HepG2 (cell line): Measurements from ENCODE around the gene PYGO2. TPM values are rescaled to one million over a fixed set of nuclear protein-coding genes. Genes with fewer than 3 reads are reported as not detected.

Source experiments
- ATAD3A ChIP-seq: sonication (generic); formaldehyde crosslinking; IDR thresholded peaks from 2 replicates; pipeline ENCODE4 v1.4.0; 2020; ENCODE audit warnings: missing genetic modification reagents
- CCDC6 ChIP-seq: sonication (generic); formaldehyde crosslinking; IDR thresholded peaks from 2 replicates; pipeline ENCODE4 v1.8.1; 2022; ENCODE audit warnings: mild to moderate bottlenecking, missing genetic modification reagents, moderate library complexity
- CHCHD3 ChIP-seq: sonication (generic); formaldehyde crosslinking; IDR thresholded peaks from 2 replicates; pipeline ENCODE4 v1.8.0; 2022; ENCODE audit warnings: mild to moderate bottlenecking, missing genetic modification reagents, moderate library complexity
- CREB1 ChIP-seq, 2 experiments: fragments of 450-650 bp in 1 of 2; IDR thresholded peaks; 2 replicates each; pipeline ENCODE4 v1.6.1; 2016 to 2017; ENCODE audit warnings: control low read depth in 1 of 2, mild to moderate bottlenecking in 1 of 2, missing compliant biosample characterization in 1 of 2, missing genetic modification characterization in 1 of 2
- FOXA1 ChIP-seq, 2 experiments: fragments of 450-650 bp in 1 of 2; sonication (generic) in 1 of 2; formaldehyde crosslinking in 1 of 2; IDR thresholded peaks; 2 replicates each; pipeline versions ENCODE4 v1.4.0 to v1.6.1; 2016 to 2020; ENCODE audit warnings: missing genetic modification reagents in 1 of 2
- GATA4 ChIP-seq: sonication (generic); IDR thresholded peaks from 2 replicates; pipeline ENCODE4 v1.6.1; 2016; ENCODE audit warnings: antibody characterized with exemption, low read depth, borderline replicate concordance
- HNRNPK ChIP-seq: fragments of 200-400 bp; formaldehyde crosslinking; IDR thresholded peaks from 2 replicates; pipeline ENCODE4 v1.6.1; 2018; ENCODE audit warnings: low read length, low read depth, moderate library complexity, mild to moderate bottlenecking; ENCODE audit not compliant: poor library complexity, severe bottlenecking
- HNRNPL ChIP-seq: fragments of 200-400 bp; formaldehyde crosslinking; IDR thresholded peaks from 2 replicates; pipeline ENCODE4 v1.6.1; 2017; ENCODE audit warnings: mild to moderate bottlenecking, low read depth, low read length
- MIER3 ChIP-seq: IDR thresholded peaks from 2 replicates; pipeline ENCODE4 v1.6.1; 2016; ENCODE audit warnings: missing compliant biosample characterization, borderline replicate concordance
- NKX3-1 ChIP-seq: sonication (generic); formaldehyde crosslinking; IDR thresholded peaks from 2 replicates; pipeline ENCODE4 v1.5.0; 2020; ENCODE audit warnings: missing genetic modification reagents
- ONECUT2 ChIP-seq: sonication (generic); formaldehyde crosslinking; IDR thresholded peaks from 2 replicates; pipeline ENCODE4 v1.4.0; 2020; ENCODE audit warnings: missing genetic modification reagents
- POLR2A ChIP-seq, 2 experiments: IDR thresholded peaks; 2 replicates each; pipeline ENCODE4 v1.6.1; 2011; ENCODE audit warnings: low read depth in 2 of 2, low read length in 2 of 2, mild to moderate bottlenecking in 1 of 2, moderate library complexity in 1 of 2; ENCODE audit not compliant: insufficient read depth in 1 of 2
- SP2 ChIP-seq: sonication (generic); formaldehyde crosslinking; IDR thresholded peaks from 2 replicates; pipeline ENCODE4 v1.5.1; 2020; ENCODE audit warnings: mild to moderate bottlenecking, missing genetic modification reagents
- THAP8 ChIP-seq: sonication (generic); formaldehyde crosslinking; IDR thresholded peaks from 2 replicates; pipeline ENCODE4 v1.5.1; 2020; ENCODE audit warnings: missing genetic modification reagents, mild to moderate bottlenecking, borderline replicate concordance
- U2AF2 ChIP-seq: fragments of 200-400 bp; formaldehyde crosslinking; IDR thresholded peaks from 2 replicates; pipeline ENCODE4 v1.6.1; 2017; ENCODE audit warnings: low read depth, mild to moderate bottlenecking, low read length
- ZFP37 ChIP-seq: sonication (generic); formaldehyde crosslinking; IDR thresholded peaks from 2 replicates; pipeline ENCODE4 v1.4.0; 2020; ENCODE audit warnings: missing genetic modification reagents, borderline replicate concordance
- ZNF263 ChIP-seq: sonication (generic); formaldehyde crosslinking; IDR thresholded peaks from 2 replicates; pipeline ENCODE4 v1.4.0; 2020; ENCODE audit warnings: missing genetic modification reagents
- ZNF280D ChIP-seq: sonication (generic); formaldehyde crosslinking; IDR thresholded peaks from 2 replicates; pipeline ENCODE4 v1.5.1; 2020; ENCODE audit warnings: mild to moderate bottlenecking, missing genetic modification reagents
- ZNF292 ChIP-seq: sonication (generic); formaldehyde crosslinking; IDR thresholded peaks from 2 replicates; pipeline ENCODE4 v1.8.1; 2022; ENCODE audit warnings: mild to moderate bottlenecking, low read depth, missing genetic modification reagents, borderline replicate concordance
- ZNF431 ChIP-seq: sonication (generic); formaldehyde crosslinking; IDR thresholded peaks from 2 replicates; pipeline ENCODE4 v1.9.0; 2022; ENCODE audit warnings: missing genetic modification reagents, low read depth, mild to moderate bottlenecking, borderline replicate concordance
- ZNF558 ChIP-seq: sonication (generic); formaldehyde crosslinking; IDR thresholded peaks from 2 replicates; pipeline ENCODE4 v1.9.0; 2022; ENCODE audit warnings: mild to moderate bottlenecking, missing genetic modification reagents, borderline replicate concordance
- ZNF724P ChIP-seq: sonication (generic); formaldehyde crosslinking; IDR thresholded peaks from 2 replicates; pipeline ENCODE4 v1.8.0; 2022; ENCODE audit warnings: missing genetic modification reagents, borderline replicate concordance
- ZNF740 ChIP-seq: sonication (generic); formaldehyde crosslinking; IDR thresholded peaks from 2 replicates; pipeline ENCODE4 v1.4.0; 2020; ENCODE audit warnings: missing genetic modification reagents
- ZNF766 ChIP-seq: sonication (generic); formaldehyde crosslinking; IDR thresholded peaks from 2 replicates; pipeline ENCODE4 v1.5.0; 2020; ENCODE audit warnings: missing genetic modification reagents, borderline replicate concordance
- ZNF850 ChIP-seq: sonication (generic); formaldehyde crosslinking; conservative IDR thresholded peaks from 2 replicates; pipeline ENCODE4 v1.9.0; 2021; ENCODE audit warnings: mild to moderate bottlenecking, missing genetic modification reagents
- ZNF883 ChIP-seq: sonication (generic); formaldehyde crosslinking; IDR thresholded peaks from 2 replicates; pipeline ENCODE4 v1.5.1; 2020; ENCODE audit warnings: mild to moderate bottlenecking, missing genetic modification reagents; ENCODE audit errors: not compliant biosample characterization
- ZSCAN31 ChIP-seq: sonication (generic); formaldehyde crosslinking; IDR thresholded peaks from 2 replicates; pipeline ENCODE4 v1.5.0; 2020; ENCODE audit warnings: low read depth, mild to moderate bottlenecking, missing genetic modification reagents
- polyA plus RNA-seq, 8 experiments: library from polyadenylated mRNA; depleted of rRNA in 3 of 8; stranded (reverse) in 7 of 8; unstranded in 1 of 8; fragments of >200 nt; fragmentation: Illumina TruSeq in 4 of 8; extraction: Trizol in 4 of 8; gene quantifications; 2 replicates each; pipeline versions ENCODE4 v1.2.1 to v1.2.3, GENCODE V29; 2011 to 2016; ENCODE audit warnings: low read depth in 4 of 8, missing spikeins in 1 of 8, mixed read lengths in 1 of 8; ENCODE audit not compliant: insufficient read depth in 1 of 8
- total RNA-seq, 5 experiments: library from RNA; depleted of rRNA; stranded (reverse); fragments of >200 nt; fragmentation: Illumina TruSeq; extraction: Trizol; gene quantifications; 2 replicates each; pipeline ENCODE4 v1.2.3, GENCODE V29; 2016; ENCODE audit warnings: low read depth in 1 of 5

PYGO2 gene
- total and polyA plus RNA-seq, 2 of the 13 experiments (the other 11 are each of a cell fraction or from before 2014, with no cell fraction given), result 20.3 to 21.8 TPM

- TF ChIP-seq CREB1 (IDR thresholded peaks at IDR 0.05) (peak; percentile 81), CREB1 (CRISPR knock-in tag; IDR thresholded peaks at IDR 0.05) (peak; percentile 93), HNRNPK (no peak), ZNF263 (CRISPR knock-in tag) (no peak), ZFP37 (CRISPR knock-in tag) (no peak; the same call in 1 of the 2 replicates), ZNF740 (CRISPR knock-in tag) (no peak), U2AF2 (no peak), ZNF724P (no peak), MIER3 (CRISPR knock-in tag) (no peak; the same call in 1 of the 2 replicates), SP2 (CRISPR knock-in tag) (peak; percentile 99), ONECUT2 (CRISPR knock-in tag) (no peak), POLR2A (IDR thresholded peaks at IDR 0.05; ENCODE audit: insufficient read depth in 1 of 2, low read depth in 2 of 2, low read length in 2 of 2) (peak; percentile 56 to 71; a peak in 3 of 4 replicates), THAP8 (CRISPR knock-in tag) (no peak), ZNF850 (CRISPR knock-in tag) (no peak), GATA4 (no peak), ATAD3A (no peak), ZNF766 (CRISPR knock-in tag) (no peak), FOXA1 (IDR thresholded peaks at IDR 0.05) (no peak), FOXA1 (CRISPR knock-in tag; IDR thresholded peaks at IDR 0.05) (no peak), ZNF883 (CRISPR knock-in tag) (no peak), CCDC6 (no peak), HNRNPL (no peak), ZNF280D (CRISPR knock-in tag) (no peak), ZNF431 (CRISPR knock-in tag) (no peak), ZNF292 (no peak), ZNF558 (CRISPR knock-in tag) (no peak), ZSCAN31 (CRISPR knock-in tag) (no peak), CHCHD3 (no peak), NKX3-1 (CRISPR knock-in tag) (peak; percentile 75; the same call in 1 of the 2 replicates)
These were observed 21.5 kb upstream of the PYGO2 start, which contains the start of gene FLAD1 (continued) for GRCh38 chr1:154982897-154983648.
